Tibial nerve (tissue), 4 donors: ENCODE measurements around the gene HMCN2. TPM values are rescaled to one million over a fixed set of nuclear protein-coding genes. Genes with fewer than 3 reads are reported as not detected.
"Not testable (repeated sequence)": the region's sequence is repeated elsewhere in the genome, so short reads cannot be mapped to it uniquely, and the experiment has no call there.

Experiments
- DNase-seq, 2 donors: peaks; one replicate each; pipeline ENCODE4 v3.0.0-alpha.2; 2019; ENCODE audit warnings: low spot score in 2 of 2
- H3K27ac ChIP-seq, 4 donors: fragments of 200-600 bp; sonication (generic) in 3 of 4; one replicate each; pipeline ENCODE4 v1.5.1; 2017 to 2019; ENCODE audit warnings: mild to moderate bottlenecking in 1 of 4
- H3K27me3 ChIP-seq, 2 donors: fragments of 200-600 bp; sonication (generic) in 1 of 2; one replicate each; pipeline versions ENCODE4 v1.5.1 to v1.6.0; 2017 to 2019
- H3K36me3 ChIP-seq, 3 donors: fragments of 200-600 bp; sonication (generic); one replicate each; pipeline ENCODE4 v1.5.1; 2018 to 2019
- H3K4me1 ChIP-seq, 4 donors: fragments of 200-600 bp; sonication (generic) in 3 of 4; one replicate each; pipeline ENCODE4 v1.5.1; 2017 to 2019
- H3K4me3 ChIP-seq, 4 donors: fragments of 200-600 bp; sonication (generic) in 3 of 4; one replicate each; pipeline ENCODE4 v1.5.1; 2017 to 2019; ENCODE audit warnings: mild to moderate bottlenecking in 1 of 4, moderate library complexity in 1 of 4
- H3K9me3 ChIP-seq, 4 donors: fragments of 200-600 bp; sonication (generic) in 3 of 4; one replicate each; pipeline ENCODE4 v1.5.1; 2017 to 2019
- CTCF ChIP-seq, 5 experiments: fragments of 200-600 bp in 3 of 5; fragments of 450-650 bp in 2 of 5; sonication (generic) in 3 of 5; IDR thresholded peaks; one replicate each; pipeline ENCODE4 v1.5.1; 2016 to 2019; ENCODE audit warnings: antibody characterized with exemption in 5 of 5, mild to moderate bottlenecking in 3 of 5, moderate library complexity in 2 of 5
- EP300 ChIP-seq, 2 donors: sonication (generic); formaldehyde crosslinking; IDR thresholded peaks; one replicate each; pipeline ENCODE4 v1.6.1; 2017; ENCODE audit warnings: antibody characterized with exemption in 2 of 2, mild to moderate bottlenecking in 1 of 2
- POLR2A ChIP-seq, 2 donors: fragments of 450-650 bp; IDR thresholded peaks; one replicate each; pipeline ENCODE4 v1.6.1; 2017; ENCODE audit warnings: antibody characterized with exemption in 2 of 2, mild to moderate bottlenecking in 2 of 2, moderate library complexity in 2 of 2
- WGBS, 2 donors: methylation state at CpG; one replicate each; pipeline ENCODE4 v1.1.5; 2018; 5-methylcytosine and 5-hydroxymethylcytosine counted together
- total RNA-seq, 4 donors: library from RNA; depleted of rRNA; stranded (reverse); fragments of >200 nt; gene quantifications; one replicate each; pipeline ENCODE4 v1.1.0, GENCODE V29; 2016

The HMCN2 gene
- total RNA-seq, 4 donors from 2014 or later = 0.90 to 53.7 (median 20.3) TPM

- no peak for DNase-seq
- H3K4me3 ChIP-seq = peak overlapping the region in 2 of 4 donors; percentile 23 to 44
- WGBS, 2 donors = 3 to 4% methylated on average over 25 to 56 of the region's 92 CpGs
- peaks cover 0 to 14% (median 4%) of the 10 kb centered on the region in 4 donors for H3K4me1 ChIP-seq
- no peaks in the 10 kb centered on the region for H3K36me3 ChIP-seq
- peaks cover 0 to 22% (median 0%) of the 10 kb centered on the region in 4 donors for H3K9me3 ChIP-seq
- no peak overlapping the region for H3K27ac ChIP-seq
- peaks cover 0 to 19% of the 10 kb centered on the region in 2 donors for H3K27me3 ChIP-seq
- peak; percentile 46 to 79 (median 49) for TF ChIP-seq CTCF (IDR thresholded peaks at IDR 0.05)
- no peak for TF ChIP-seq EP300 (IDR thresholded peaks at IDR 0.05)
Measured at GRCh38 chr9:130433168-130433946, 167.8 kb downstream of the HMCN2 start.

GRCh38 chr9:130433947-130434262 lies 168.3 kb downstream of the HMCN2 start:
- Histone ChIP-seq H3K27ac (no peak overlapping the region), H3K36me3 (no peaks in the 10 kb centered on the region), H3K4me3 (no peak overlapping the region), H3K27me3 (peaks cover 0 to 25% of the 10 kb centered on the region in 2 donors), H3K4me1 (peaks cover 0 to 14% (median 4%) of the 10 kb centered on the region in 4 donors), H3K9me3 (peaks cover 0 to 22% (median 0%) of the 10 kb centered on the region in 4 donors)
- no peak for DNase-seq
- TF ChIP-seq EP300 (IDR thresholded peaks at IDR 0.05) (no peak), POLR2A (IDR thresholded peaks at IDR 0.05) (no peak), CTCF (IDR thresholded peaks at IDR 0.05) (no peak)
- WGBS, 2 donors = 38 to 40% methylated on average over 8 to 9 of the region's 9 CpGs

GRCh38 chr9:130434656-130435055 lies 169.1 kb downstream of the HMCN2 start:
- H3K4me3 ChIP-seq, H3K36me3 ChIP-seq, H3K27ac ChIP-seq, DNase-seq: not testable (repeated sequence)
- Histone ChIP-seq H3K27me3 (peaks cover 0 to 25% of the 10 kb centered on the region in 2 donors), H3K9me3 (peaks cover 0 to 19% (median 0%) of the 10 kb centered on the region in 4 donors), H3K4me1 (peaks cover 0 to 14% (median 4%) of the 10 kb centered on the region in 4 donors)
- WGBS, 2 donors = 89 to 96% methylated on average over 5 of the region's 5 CpGs

GRCh38 chr9:130437011-130437789 lies 171.6 kb downstream of the HMCN2 start:
- Histone ChIP-seq H3K9me3 (peaks cover 0 to 24% (median 0%) of the 10 kb centered on the region in 4 donors), H3K27ac (no peak overlapping the region), H3K27me3 (peaks cover 0 to 22% of the 10 kb centered on the region in 2 donors), H3K4me1 (peaks cover 0 to 14% (median 4%) of the 10 kb centered on the region in 4 donors), H3K36me3 (no peaks in the 10 kb centered on the region), H3K4me3 (no peak overlapping the region)
- no peak for DNase-seq
- 62% methylated on average over 15 of the region's 15 CpGs for WGBS, 2 donors
- TF ChIP-seq EP300 (IDR thresholded peaks at IDR 0.05) (no peak), CTCF (IDR thresholded peaks at IDR 0.05) (no peak), POLR2A (IDR thresholded peaks at IDR 0.05) (no peak)

- Histone ChIP-seq H3K4me3 (no peak overlapping the region), H3K36me3 (no peaks in the 10 kb centered on the region), H3K27ac (no peak overlapping the region), H3K27me3 (peaks cover 0 to 15% of the 10 kb centered on the region in 2 donors), H3K4me1 (peaks cover 0 to 5% (median 2%) of the 10 kb centered on the region in 4 donors), H3K9me3 (peaks cover 0 to 31% (median 0%) of the 10 kb centered on the region in 4 donors)
- TF ChIP-seq POLR2A (IDR thresholded peaks at IDR 0.05) (no peak), CTCF (IDR thresholded peaks at IDR 0.05) (no peak), EP300 (IDR thresholded peaks at IDR 0.05) (no peak)
- 66 to 75% methylated on average over 5 to 6 of the region's 6 CpGs for WGBS, 2 donors
- DNase-seq = no peak
Measured at GRCh38 chr9:130438382-130438981, 172.9 kb downstream of the HMCN2 start.
